ENCODE results near the gene IL31RA.

IL31RA gene

DNA sequence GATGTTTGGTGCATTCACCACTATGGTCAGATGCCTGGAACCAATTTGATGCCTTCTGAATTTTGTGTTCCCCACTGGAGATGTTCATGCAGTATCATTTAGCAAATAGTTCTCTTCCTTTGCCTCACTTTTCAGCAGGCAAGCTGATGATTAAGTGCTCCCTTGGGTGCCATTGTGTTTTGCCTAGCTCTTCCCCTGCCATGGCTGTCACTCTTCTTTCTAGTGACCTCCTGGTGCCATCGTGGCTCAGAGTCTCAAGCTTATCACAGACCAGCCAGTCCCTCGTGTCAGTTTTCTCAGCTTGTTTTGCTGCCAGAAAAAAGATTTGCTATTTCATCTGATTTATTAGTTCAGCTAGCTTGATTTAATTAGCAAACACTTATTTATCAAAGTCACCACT is 41.3 kb downstream of the IL31RA start:
- no peaks in the 10 kb centered on the region for H3K9me3 ChIP-seq (ENCODE audit: insufficient read depth, low read depth, low read length)
- no peak overlapping the region for H3K27ac ChIP-seq (ENCODE audit: low read depth, low read length)
- H3K36me3 ChIP-seq (ENCODE audit: insufficient read depth, low read length), result no peaks in the 10 kb centered on the region
- H3K27me3 ChIP-seq (ENCODE audit: insufficient read depth, low read length), result no peaks in the 10 kb centered on the region
- H3K4me3 ChIP-seq (ENCODE audit: low read length), result no peak overlapping the region
- 71% methylated on average over 2 of the region's 2 CpGs for whole genome bisulfite sequencing
- H3K4me1 ChIP-seq (ENCODE audit: insufficient read depth, low read length), result no peaks in the 10 kb centered on the region
- no peak overlapping the region for H3K9ac ChIP-seq (ENCODE audit: low read depth, low read length)

DNA sequence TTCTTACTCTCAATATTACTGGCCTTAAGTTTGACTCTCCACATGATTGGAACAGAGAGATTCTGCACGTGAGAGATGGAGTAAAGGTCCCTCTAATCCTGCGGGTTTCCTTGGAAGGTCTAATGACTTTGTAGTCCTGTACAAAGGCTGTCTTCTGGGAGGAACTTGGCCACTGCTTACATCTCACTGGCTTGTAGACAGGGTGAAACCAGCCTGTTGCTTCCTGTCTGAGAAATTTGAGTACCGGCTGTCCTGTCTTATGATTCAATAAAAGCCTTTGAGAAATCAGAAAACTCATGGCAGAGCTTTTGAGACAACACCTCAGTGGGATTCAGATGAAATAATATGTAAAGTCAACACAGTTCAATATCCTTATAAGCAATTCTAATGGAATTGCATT is 43.0 kb downstream of the IL31RA start:
- H3K9ac ChIP-seq (ENCODE audit: low read depth, low read length), result no peak overlapping the region
- no peaks in the 10 kb centered on the region for H3K9me3 ChIP-seq (ENCODE audit: insufficient read depth, low read depth, low read length)
- 95% methylated on average over 3 of the region's 3 CpGs for WGBS

DNA sequence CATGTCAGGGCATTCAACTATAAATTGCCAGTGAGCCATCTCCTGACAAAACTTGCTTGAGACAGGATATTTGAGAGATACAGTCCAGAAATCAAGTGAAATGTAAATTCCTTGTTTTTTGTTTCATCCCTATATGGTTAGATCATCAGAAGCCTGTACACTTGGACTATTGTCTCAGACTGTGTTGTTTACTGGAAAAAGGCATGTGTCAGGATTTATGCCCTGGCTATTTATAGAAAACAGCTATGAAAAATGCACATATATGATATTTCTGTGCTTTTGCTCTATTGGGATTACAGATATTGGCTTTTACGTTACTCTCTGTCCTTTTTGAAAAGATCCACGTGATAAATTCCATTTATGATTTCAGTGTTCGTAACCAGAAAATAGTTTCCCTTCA is 44.2 kb downstream of the IL31RA start:
- Histone ChIP-seq H3K4me1 (ENCODE audit: insufficient read depth, low read length) (no peaks in the 10 kb centered on the region), H3K9ac (ENCODE audit: low read depth, low read length) (no peak overlapping the region), H3K4me3 (ENCODE audit: low read length) (no peak overlapping the region), H3K9me3 (ENCODE audit: insufficient read depth, low read depth, low read length) (no peaks in the 10 kb centered on the region), H3K27me3 (ENCODE audit: insufficient read depth, low read length) (no peaks in the 10 kb centered on the region), H3K27ac (ENCODE audit: low read depth, low read length) (no peak overlapping the region), H3K36me3 (ENCODE audit: insufficient read depth, low read length) (no peaks in the 10 kb centered on the region)
- 97% methylated on average over 3 of the region's 3 CpGs for WGBS

More for the DNA sequence above, 43.0 kb downstream of the IL31RA start:
- no peaks in the 10 kb centered on the region for H3K27me3 ChIP-seq (ENCODE audit: insufficient read depth, low read length)
- H3K27ac ChIP-seq (ENCODE audit: low read depth, low read length), result no peak overlapping the region
- H3K36me3 ChIP-seq (ENCODE audit: insufficient read depth, low read length), result no peaks in the 10 kb centered on the region
- no peaks in the 10 kb centered on the region for H3K4me1 ChIP-seq (ENCODE audit: insufficient read depth, low read length)
- H3K4me3 ChIP-seq (ENCODE audit: low read length), result no peak overlapping the region

DNA sequence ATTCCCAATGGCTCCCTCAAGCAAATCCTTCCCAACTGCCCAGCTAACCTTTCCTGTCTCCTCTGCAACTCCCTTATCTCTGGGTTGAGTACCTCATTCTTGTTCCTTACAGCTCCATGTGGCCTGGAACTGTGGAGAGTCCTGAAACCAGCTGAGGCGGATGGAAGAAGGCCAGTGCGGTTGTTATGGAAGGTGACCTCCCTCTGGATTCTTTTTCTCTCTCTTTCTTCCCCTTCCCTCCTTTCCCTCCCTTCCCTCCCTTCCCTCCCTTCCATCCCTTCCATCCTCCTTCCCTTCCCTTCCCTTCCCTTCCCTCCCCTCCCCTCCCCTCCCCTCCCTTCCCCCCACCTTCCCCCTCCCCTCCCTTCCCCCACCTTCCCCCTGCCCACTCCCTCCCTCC is 45.1 kb downstream of the IL31RA start:
- no peaks in the 10 kb centered on the region for H3K27me3 ChIP-seq (ENCODE audit: insufficient read depth, low read length)
- 96% methylated on average over 2 of the region's 2 CpGs for WGBS
- H3K4me1 ChIP-seq (ENCODE audit: insufficient read depth, low read length), result no peaks in the 10 kb centered on the region

DNA sequence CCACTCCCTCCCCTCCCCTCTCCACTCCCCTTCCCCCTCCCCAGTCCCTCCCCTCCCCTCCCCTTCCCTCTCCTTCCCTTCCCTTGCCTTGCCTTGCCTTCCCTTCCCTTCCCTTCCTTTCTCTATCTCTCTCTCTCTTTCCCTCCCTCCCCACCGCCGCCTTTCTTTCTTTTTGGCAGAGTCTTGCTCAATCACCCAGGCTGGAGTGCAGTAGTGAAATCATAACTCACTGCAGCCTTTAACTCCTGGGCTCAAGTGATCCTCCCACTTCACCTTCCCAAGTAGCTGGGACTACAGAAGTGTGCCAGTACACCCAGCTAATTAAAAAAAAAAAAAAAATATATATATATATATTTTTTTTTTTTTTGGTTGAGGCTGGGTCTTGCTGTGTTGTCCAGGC is 45.5 kb downstream of the IL31RA start:
- Histone ChIP-seq H3K27ac (ENCODE audit: low read depth, low read length) (no peak overlapping the region), H3K4me1 (ENCODE audit: insufficient read depth, low read length) (no peaks in the 10 kb centered on the region), H3K9me3 (ENCODE audit: insufficient read depth, low read depth, low read length) (no peaks in the 10 kb centered on the region), H3K27me3 (ENCODE audit: insufficient read depth, low read length) (no peaks in the 10 kb centered on the region), H3K9ac (ENCODE audit: low read depth, low read length) (no peak overlapping the region), H3K36me3 (ENCODE audit: insufficient read depth, low read length) (no peaks in the 10 kb centered on the region), H3K4me3 (ENCODE audit: low read length) (no peak overlapping the region)
- 83% methylated on average over 2 of the region's 2 CpGs for WGBS

More for the DNA sequence above, 45.1 kb downstream of the IL31RA start:
- Histone ChIP-seq H3K4me3 (ENCODE audit: low read length) (no peak overlapping the region), H3K9ac (ENCODE audit: low read depth, low read length) (no peak overlapping the region), H3K27ac (ENCODE audit: low read depth, low read length) (no peak overlapping the region), H3K9me3 (ENCODE audit: insufficient read depth, low read depth, low read length) (no peaks in the 10 kb centered on the region), H3K36me3 (ENCODE audit: insufficient read depth, low read length) (no peaks in the 10 kb centered on the region)

DNA sequence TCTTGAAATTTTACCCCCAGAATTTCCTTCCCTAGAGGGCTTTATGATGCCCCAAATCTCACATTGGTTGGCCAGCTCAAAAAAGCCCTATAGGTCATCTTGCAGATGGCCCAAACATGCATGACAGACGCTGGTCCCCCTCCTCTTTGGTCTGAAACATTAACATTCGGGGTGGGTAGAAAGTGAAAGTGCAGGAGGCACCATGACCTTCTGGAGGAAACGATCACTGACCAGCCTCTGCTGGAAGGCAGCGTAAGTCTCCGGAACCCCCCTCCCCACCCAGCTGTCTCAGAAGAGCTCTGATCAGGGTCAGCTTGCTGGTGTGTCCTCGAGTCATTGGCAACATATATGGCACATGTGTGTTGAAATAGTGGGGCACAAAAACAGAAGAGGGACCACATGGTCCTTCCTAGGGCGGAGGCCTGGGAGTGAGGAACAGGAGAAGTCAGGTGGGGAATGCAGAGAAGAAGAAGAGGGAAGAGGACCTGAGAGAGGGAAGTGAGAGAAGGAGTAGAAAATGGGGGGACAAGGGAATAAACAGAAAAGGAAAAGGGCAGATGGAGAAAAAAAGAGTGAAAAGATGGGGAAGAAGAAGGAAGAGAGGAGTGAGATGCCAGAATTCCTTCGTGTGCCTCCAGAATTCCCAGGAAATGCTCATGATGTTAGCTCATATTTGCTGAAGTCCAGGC is 46.2 kb downstream of the IL31RA start:
- H3K9me3 ChIP-seq (ENCODE audit: insufficient read depth, low read depth, low read length), result no peaks in the 10 kb centered on the region
- H3K27me3 ChIP-seq (ENCODE audit: insufficient read depth, low read length), result no peaks in the 10 kb centered on the region
- no peak overlapping the region for H3K4me3 ChIP-seq (ENCODE audit: low read length)
- no peak overlapping the region for H3K9ac ChIP-seq (ENCODE audit: low read depth, low read length)
- H3K4me1 ChIP-seq (ENCODE audit: insufficient read depth, low read length), result no peaks in the 10 kb centered on the region
- no peaks in the 10 kb centered on the region for H3K36me3 ChIP-seq (ENCODE audit: insufficient read depth, low read length)
- WGBS, result 88% methylated on average over 8 of the region's 8 CpGs
- no peak overlapping the region for H3K27ac ChIP-seq (ENCODE audit: low read depth, low read length)

DNA sequence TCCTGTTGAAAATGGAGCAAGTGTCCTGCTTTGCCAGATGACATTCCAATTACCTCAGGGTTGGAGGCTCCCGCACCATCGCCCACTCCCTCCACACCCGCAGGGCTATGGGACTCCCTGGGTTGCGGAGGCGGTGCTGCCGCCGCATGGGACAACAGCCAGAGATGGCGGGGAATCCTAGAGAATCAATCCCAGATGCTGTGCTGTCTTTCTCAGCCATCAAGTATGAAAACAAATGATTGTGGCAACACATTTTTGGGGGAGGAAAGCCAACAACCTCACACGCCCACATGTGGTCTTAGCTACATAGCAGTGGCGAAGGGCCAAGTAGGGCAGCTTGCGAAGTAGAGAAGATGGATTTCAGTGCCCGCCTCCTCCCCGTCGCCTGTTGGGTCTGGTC is 46.7 kb downstream of the IL31RA start:
- no peak overlapping the region for H3K27ac ChIP-seq (ENCODE audit: low read depth, low read length)
- 87% methylated on average over 12 of the region's 14 CpGs for WGBS

DNA sequence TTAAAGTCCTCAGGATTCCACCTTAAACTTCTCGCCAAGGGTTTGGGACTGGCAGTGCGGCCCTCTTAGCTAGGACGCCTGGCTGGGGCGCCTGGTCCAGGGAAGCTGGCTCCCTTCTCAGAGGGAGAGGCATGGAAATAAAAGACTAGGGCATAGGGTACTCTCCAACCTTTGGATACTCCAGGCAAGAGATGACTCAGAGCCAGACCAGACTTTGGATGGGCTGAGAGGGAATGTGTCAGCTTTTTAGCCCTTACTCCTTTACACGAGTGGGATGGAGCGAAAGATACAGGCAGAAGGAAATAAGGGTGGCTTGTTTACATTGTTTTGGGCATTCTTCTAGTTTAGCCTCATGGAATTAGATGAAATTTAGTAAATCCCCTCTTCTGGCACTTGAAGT is 48.2 kb downstream of the IL31RA start:
- Histone ChIP-seq H3K4me1 (ENCODE audit: insufficient read depth, low read length) (no peaks in the 10 kb centered on the region), H3K27ac (ENCODE audit: low read depth, low read length) (no peak overlapping the region), H3K36me3 (ENCODE audit: insufficient read depth, low read length) (no peaks in the 10 kb centered on the region), H3K9ac (ENCODE audit: low read depth, low read length) (no peak overlapping the region), H3K4me3 (ENCODE audit: low read length) (no peak overlapping the region), H3K9me3 (ENCODE audit: insufficient read depth, low read depth, low read length) (no peaks in the 10 kb centered on the region), H3K27me3 (ENCODE audit: insufficient read depth, low read length) (no peaks in the 10 kb centered on the region)
- WGBS, result 94% methylated on average over 6 of the region's 6 CpGs

More for the DNA sequence above, 46.7 kb downstream of the IL31RA start:
- H3K9me3 ChIP-seq (ENCODE audit: insufficient read depth, low read depth, low read length), result no peaks in the 10 kb centered on the region
- H3K4me1 ChIP-seq (ENCODE audit: insufficient read depth, low read length), result no peaks in the 10 kb centered on the region
- H3K9ac ChIP-seq (ENCODE audit: low read depth, low read length), result no peak overlapping the region
- no peaks in the 10 kb centered on the region for H3K27me3 ChIP-seq (ENCODE audit: insufficient read depth, low read length)
- no peaks in the 10 kb centered on the region for H3K36me3 ChIP-seq (ENCODE audit: insufficient read depth, low read length)
- H3K4me3 ChIP-seq (ENCODE audit: low read length), result no peak overlapping the region

DNA sequence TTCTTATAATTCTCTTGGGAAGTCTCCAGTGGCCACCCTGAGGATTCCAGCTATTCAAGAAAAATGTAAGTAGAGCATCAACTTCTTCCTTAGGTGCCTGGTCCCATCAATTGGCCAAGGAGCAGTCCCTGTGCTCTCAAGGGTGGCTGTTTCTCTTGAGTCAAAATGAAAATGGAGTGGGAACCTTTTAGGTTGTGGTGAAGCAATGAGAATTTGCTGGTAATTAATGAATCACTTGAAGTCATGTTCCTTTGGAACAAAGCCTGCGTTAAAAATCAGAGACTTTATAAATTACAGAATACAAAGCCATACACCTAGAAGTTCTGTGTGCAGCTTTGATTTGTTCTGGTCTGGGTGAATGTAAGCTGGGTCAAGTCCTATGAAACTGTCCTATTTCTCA is 48.9 kb downstream of the IL31RA start:
- no peak overlapping the region for H3K4me3 ChIP-seq (ENCODE audit: low read length)
- no peaks in the 10 kb centered on the region for H3K4me1 ChIP-seq (ENCODE audit: insufficient read depth, low read length)
- no CpG with 5 or more reads among the region's 1 CpG for WGBS

DNA sequence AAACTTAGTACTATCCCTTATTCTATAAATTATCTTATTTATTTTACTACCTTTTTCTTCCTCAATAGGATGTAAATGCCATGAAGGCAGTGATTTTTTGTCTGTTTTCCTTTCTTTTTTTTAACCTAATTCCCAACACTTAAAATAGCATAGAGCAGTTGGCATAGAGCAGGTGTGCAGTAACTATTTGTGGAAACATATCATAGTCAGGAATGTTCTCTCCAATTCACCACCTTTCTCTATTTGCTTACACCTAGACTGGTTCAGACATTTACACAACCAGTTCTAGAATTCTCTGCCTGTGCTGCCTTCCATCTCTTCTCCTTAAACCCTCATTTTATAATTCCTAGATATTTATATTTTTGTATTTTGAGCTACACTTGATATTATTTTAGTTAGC is 49.6 kb downstream of the IL31RA start:
- no peak overlapping the region for H3K9ac ChIP-seq (ENCODE audit: low read depth, low read length)
- H3K36me3 ChIP-seq (ENCODE audit: insufficient read depth, low read length), result no peaks in the 10 kb centered on the region
- no peak overlapping the region for H3K27ac ChIP-seq (ENCODE audit: low read depth, low read length)
- H3K9me3 ChIP-seq (ENCODE audit: insufficient read depth, low read depth, low read length), result no peaks in the 10 kb centered on the region
- H3K27me3 ChIP-seq (ENCODE audit: insufficient read depth, low read length), result no peaks in the 10 kb centered on the region
- no peaks in the 10 kb centered on the region for H3K4me1 ChIP-seq (ENCODE audit: insufficient read depth, low read length)
- no peak overlapping the region for H3K4me3 ChIP-seq (ENCODE audit: low read length)

More for the DNA sequence above, 48.9 kb downstream of the IL31RA start:
- Histone ChIP-seq H3K27me3 (ENCODE audit: insufficient read depth, low read length) (no peaks in the 10 kb centered on the region), H3K27ac (ENCODE audit: low read depth, low read length) (no peak overlapping the region), H3K9ac (ENCODE audit: low read depth, low read length) (no peak overlapping the region), H3K36me3 (ENCODE audit: insufficient read depth, low read length) (no peaks in the 10 kb centered on the region), H3K9me3 (ENCODE audit: insufficient read depth, low read depth, low read length) (no peaks in the 10 kb centered on the region)

DNA sequence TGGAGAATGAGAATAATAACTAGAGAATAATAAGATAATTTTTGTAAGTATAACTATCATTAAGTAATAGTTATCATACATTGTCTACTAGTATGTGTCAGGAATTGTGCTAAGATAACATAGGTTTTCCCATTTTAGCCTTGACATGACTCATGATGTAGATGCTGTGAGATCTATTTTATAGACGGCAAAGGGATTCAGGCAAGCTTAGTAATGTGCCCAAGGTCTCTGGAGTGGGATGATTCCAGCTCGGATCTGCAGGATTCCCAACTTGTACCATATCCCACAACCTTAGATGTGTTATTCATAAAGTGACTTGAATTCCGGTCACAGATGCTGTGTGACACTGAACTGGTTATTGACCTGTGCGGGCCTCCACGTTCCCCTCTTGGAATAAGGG is 51.5 kb downstream of the IL31RA start:
- 93% methylated on average over 5 of the region's 5 CpGs for WGBS

DNA sequence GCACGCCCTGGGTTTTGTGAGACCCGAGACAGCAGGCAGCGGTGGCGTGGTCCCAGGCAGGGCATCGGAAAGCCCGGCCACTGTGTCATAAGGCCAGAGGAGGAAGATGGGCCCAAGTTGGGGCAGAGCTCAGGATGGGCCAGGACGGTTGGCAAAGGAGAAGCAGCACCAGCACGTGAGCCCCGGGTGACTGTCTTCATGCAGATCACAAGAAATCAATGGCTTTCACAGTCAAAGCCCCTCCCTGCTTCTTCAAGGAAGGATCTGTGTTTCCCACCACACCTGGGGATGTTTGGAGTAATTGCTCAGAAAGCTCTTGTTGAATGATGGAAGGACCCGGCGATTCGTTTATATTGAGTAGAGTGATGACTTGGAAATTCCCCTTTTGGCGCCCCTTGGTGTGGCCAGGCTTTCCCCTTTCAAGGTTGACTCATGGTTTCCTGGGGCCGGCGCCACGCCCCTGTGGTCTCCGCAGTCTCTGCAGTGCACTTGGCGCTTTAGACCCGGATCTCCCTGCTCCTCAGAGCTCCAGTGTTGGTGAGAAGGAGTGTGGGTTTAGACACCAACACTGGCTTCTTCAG is 52.1 kb downstream of the IL31RA start:
- Histone ChIP-seq H3K27me3 (ENCODE audit: insufficient read depth, low read length) (no peaks in the 10 kb centered on the region), H3K27ac (ENCODE audit: low read depth, low read length) (no peak overlapping the region), H3K4me1 (ENCODE audit: insufficient read depth, low read length) (no peaks in the 10 kb centered on the region), H3K36me3 (ENCODE audit: insufficient read depth, low read length) (no peaks in the 10 kb centered on the region), H3K9ac (ENCODE audit: low read depth, low read length) (no peak overlapping the region), H3K4me3 (ENCODE audit: low read length) (no peak overlapping the region), H3K9me3 (ENCODE audit: insufficient read depth, low read depth, low read length) (no peaks in the 10 kb centered on the region)
- WGBS, result 76% methylated on average over 19 of the region's 19 CpGs

More for the DNA sequence above, 51.5 kb downstream of the IL31RA start:
- Histone ChIP-seq H3K4me3 (ENCODE audit: low read length) (no peak overlapping the region), H3K36me3 (ENCODE audit: insufficient read depth, low read length) (no peaks in the 10 kb centered on the region), H3K9ac (ENCODE audit: low read depth, low read length) (no peak overlapping the region), H3K9me3 (ENCODE audit: insufficient read depth, low read depth, low read length) (no peaks in the 10 kb centered on the region), H3K4me1 (ENCODE audit: insufficient read depth, low read length) (no peaks in the 10 kb centered on the region), H3K27me3 (ENCODE audit: insufficient read depth, low read length) (no peaks in the 10 kb centered on the region), H3K27ac (ENCODE audit: low read depth, low read length) (no peak overlapping the region)

All from HUES64 (cell line).